ENCODE results near the gene GRM7. TPM values are rescaled to one million over a fixed set of nuclear protein-coding genes. Genes with fewer than 3 reads are reported as not detected.

The GRM7 gene
- total and polyA plus RNA-seq, 9 of the 15 experiments (the other 6 are each of a cell fraction or from before 2014, with no cell fraction given) = not detected

GRCh38 chr3:7697548-7697947, 836.6 kb downstream of the GRM7 start (continued):
- 0 out of 2 replicates have a peak, but pooled peaks have one; percentile 62 for TF ChIP-seq ZBTB17 (CRISPR knock-in tag; IDR thresholded peaks at IDR 0.05)
- no peak for TF ChIP-seq ELF1 (tag; IDR thresholded peaks at IDR 0.05)
- TF ChIP-seq, protein P1, sequence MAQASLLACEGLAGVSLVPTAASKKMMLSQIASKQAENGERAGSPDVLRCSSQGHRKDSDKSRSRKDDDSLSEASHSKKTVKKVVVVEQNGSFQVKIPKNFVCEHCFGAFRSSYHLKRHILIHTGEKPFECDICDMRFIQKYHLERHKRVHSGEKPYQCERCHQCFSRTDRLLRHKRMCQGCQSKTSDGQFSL (CRISPR knock-in tag; IDR thresholded peaks at IDR 0.05) = no peak
- TF ChIP-seq, protein P1 (tag; IDR thresholded peaks at IDR 0.05) = no peak
- TF ChIP-seq MEIS2 (IDR thresholded peaks at IDR 0.05; ENCODE audit: partially characterized antibody) = peak; percentile 38
- TF ChIP-seq LCOR (CRISPR knock-in tag; IDR thresholded peaks at IDR 0.05) = no peak
- TF ChIP-seq L3MBTL2 (IDR thresholded peaks at IDR 0.05) = no peak
- no peak for TF ChIP-seq SRSF1 (IDR thresholded peaks at IDR 0.05; ENCODE audit: low read depth, low read length)

GRCh38 chr3:7700539-7700938, 839.6 kb downstream of the GRM7 start:
- no peak for DNase-seq (ENCODE audit: extremely low read depth in 1 of 4, low spot score in 3 of 4)
- H3K27ac ChIP-seq (ENCODE audit: extremely low read depth, low read depth, low read length) = no peak overlapping the region
- H3K4me3 ChIP-seq = no peak overlapping the region
- H3K9me1 ChIP-seq (ENCODE audit: control insufficient read depth, insufficient read depth, low read length) = no peaks in the 10 kb centered on the region
- CTCF ChIA-PET (ENCODE audit: low intra/inter-chr PET ratio) = interaction anchor here (0.6 kb wide), 1 partner anchor 199 kb away, joined by 5 read pairs; no protein-coding TSS in a partner anchor
- in situ Hi-C loops (cut with MboI) = no loop called here
- BruUV-seq (replicated peaks) = no TSS peak
- no peak overlapping the region for H2AFZ ChIP-seq (ENCODE audit: low read depth, low read length)
- FAIRE-seq = no peak
- no peaks in the 10 kb centered on the region for H3K4me1 ChIP-seq (replicated peaks in 1 of 2; ENCODE audit: control insufficient read depth in 2 of 2, insufficient read depth in 2 of 2, low read length in 2 of 2)
- H3K9ac ChIP-seq (ENCODE audit: insufficient read depth in 1 of 2, low read depth in 2 of 2, low read length in 2 of 2) = no peak overlapping the region
- no peaks in the 10 kb centered on the region for H3K79me2 ChIP-seq (ENCODE audit: control insufficient read depth, insufficient read depth, low read length)
- H4K20me1 ChIP-seq (replicated peaks; ENCODE audit: control insufficient read depth, insufficient read depth, low read length) = no peaks in the 10 kb centered on the region
- no peaks in the 10 kb centered on the region for H3K36me3 ChIP-seq (ENCODE audit: control insufficient read depth, insufficient read depth, low read length)
- H3K27me3 ChIP-seq (ENCODE audit: control insufficient read depth in 2 of 2, insufficient read depth in 2 of 2, low read length in 2 of 2) = no peaks in the 10 kb centered on the region
- H3K9me3 ChIP-seq (replicated peaks; ENCODE audit: control insufficient read depth, insufficient read depth, low read depth, low read length) = 0 out of 2 replicates have a peak, but pooled peaks cover 2% of the 10 kb centered on the region
- POLR2A ChIA-PET = no interaction called here
- ATAC-seq = no peak
- WGBS (ENCODE audit: insufficient coverage, low coverage, missing lambda C conversion rate) = 4% methylated on average over 2 of the region's 2 CpGs
- no peak overlapping the region for H3K4me2 ChIP-seq (ENCODE audit: insufficient read depth, low read length)
- intact Hi-C loops (cut with micrococcal nuclease) = no loop called here
- TF ChIP-seq ZNF133 (CRISPR knock-in tag; IDR thresholded peaks at IDR 0.05) (no peak), CBFA2T2 (conservative IDR thresholded peaks at IDR 0.05) (no peak), ZNF77 (CRISPR knock-in tag; IDR thresholded peaks at IDR 0.05) (no peak), ZNF174 (CRISPR knock-in tag; IDR thresholded peaks at IDR 0.05) (no peak), NR2C2 (CRISPR knock-in tag; IDR thresholded peaks at IDR 0.05) (no peak), NR2C2 (tag; IDR thresholded peaks at IDR 0.05) (no peak), ZNF668 (CRISPR knock-in tag; IDR thresholded peaks at IDR 0.05) (no peak), NR2F6 (CRISPR knock-in tag; IDR thresholded peaks at IDR 0.05) (no peak), ZNF764 (CRISPR knock-in tag; IDR thresholded peaks at IDR 0.05; ENCODE audit: low read depth) (no peak), U2AF2 (optimal IDR thresholded peaks at IDR 0.05; ENCODE audit: low read depth, low read length) (no peak)
- TF ChIP-seq, protein P2, sequence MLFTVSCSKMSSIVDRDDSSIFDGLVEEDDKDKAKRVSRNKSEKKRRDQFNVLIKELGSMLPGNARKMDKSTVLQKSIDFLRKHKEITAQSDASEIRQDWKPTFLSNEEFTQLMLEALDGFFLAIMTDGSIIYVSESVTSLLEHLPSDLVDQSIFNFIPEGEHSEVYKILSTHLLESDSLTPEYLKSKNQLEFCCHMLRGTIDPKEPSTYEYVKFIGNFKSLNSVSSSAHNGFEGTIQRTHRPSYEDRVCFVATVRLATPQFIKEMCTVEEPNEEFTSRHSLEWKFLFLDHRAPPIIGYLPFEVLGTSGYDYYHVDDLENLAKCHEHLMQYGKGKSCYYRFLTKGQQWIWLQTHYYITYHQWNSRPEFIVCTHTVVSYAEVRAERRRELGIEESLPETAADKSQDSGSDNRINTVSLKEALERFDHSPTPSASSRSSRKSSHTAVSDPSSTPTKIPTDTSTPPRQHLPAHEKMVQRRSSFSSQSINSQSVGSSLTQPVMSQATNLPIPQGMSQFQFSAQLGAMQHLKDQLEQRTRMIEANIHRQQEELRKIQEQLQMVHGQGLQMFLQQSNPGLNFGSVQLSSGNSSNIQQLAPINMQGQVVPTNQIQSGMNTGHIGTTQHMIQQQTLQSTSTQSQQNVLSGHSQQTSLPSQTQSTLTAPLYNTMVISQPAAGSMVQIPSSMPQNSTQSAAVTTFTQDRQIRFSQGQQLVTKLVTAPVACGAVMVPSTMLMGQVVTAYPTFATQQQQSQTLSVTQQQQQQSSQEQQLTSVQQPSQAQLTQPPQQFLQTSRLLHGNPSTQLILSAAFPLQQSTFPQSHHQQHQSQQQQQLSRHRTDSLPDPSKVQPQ (CRISPR knock-in tag; IDR thresholded peaks at IDR 0.05; ENCODE audit: borderline replicate concordance) = no peak
- TF ChIP-seq, protein P3, sequence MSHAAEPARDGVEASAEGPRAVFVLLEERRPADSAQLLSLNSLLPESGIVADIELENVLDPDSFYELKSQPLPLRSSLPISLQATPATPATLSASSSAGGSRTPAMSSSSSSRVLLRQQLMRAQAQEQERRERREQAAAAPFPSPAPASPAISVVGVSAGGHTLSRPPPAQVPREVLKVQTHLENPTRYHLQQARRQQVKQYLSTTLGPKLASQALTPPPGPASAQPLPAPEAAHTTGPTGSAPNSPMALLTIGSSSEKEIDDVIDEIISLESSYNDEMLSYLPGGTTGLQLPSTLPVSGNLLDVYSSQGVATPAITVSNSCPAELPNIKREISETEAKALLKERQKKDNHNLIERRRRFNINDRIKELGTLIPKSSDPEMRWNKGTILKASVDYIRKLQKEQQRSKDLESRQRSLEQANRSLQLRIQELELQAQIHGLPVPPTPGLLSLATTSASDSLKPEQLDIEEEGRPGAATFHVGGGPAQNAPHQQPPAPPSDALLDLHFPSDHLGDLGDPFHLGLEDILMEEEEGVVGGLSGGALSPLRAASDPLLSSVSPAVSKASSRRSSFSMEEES (CRISPR knock-in tag; IDR thresholded peaks at IDR 0.05) = no peak

All from K562 (cell line).